SH-SY5Y (cell line): ENCODE data around the gene TRRAP.

Experiments
- GATA2 ChIP-seq: IDR thresholded peaks from 2 replicates; pipeline ENCODE4 v1.6.1; 2011; ENCODE audit warnings: mild to moderate bottlenecking, low read depth, low read length
- GATA3 ChIP-seq: IDR thresholded peaks from 2 replicates; pipeline ENCODE4 v1.6.1; 2011; ENCODE audit warnings: low read depth, mild to moderate bottlenecking, low read length, moderate library complexity

TRRAP gene

DNA sequence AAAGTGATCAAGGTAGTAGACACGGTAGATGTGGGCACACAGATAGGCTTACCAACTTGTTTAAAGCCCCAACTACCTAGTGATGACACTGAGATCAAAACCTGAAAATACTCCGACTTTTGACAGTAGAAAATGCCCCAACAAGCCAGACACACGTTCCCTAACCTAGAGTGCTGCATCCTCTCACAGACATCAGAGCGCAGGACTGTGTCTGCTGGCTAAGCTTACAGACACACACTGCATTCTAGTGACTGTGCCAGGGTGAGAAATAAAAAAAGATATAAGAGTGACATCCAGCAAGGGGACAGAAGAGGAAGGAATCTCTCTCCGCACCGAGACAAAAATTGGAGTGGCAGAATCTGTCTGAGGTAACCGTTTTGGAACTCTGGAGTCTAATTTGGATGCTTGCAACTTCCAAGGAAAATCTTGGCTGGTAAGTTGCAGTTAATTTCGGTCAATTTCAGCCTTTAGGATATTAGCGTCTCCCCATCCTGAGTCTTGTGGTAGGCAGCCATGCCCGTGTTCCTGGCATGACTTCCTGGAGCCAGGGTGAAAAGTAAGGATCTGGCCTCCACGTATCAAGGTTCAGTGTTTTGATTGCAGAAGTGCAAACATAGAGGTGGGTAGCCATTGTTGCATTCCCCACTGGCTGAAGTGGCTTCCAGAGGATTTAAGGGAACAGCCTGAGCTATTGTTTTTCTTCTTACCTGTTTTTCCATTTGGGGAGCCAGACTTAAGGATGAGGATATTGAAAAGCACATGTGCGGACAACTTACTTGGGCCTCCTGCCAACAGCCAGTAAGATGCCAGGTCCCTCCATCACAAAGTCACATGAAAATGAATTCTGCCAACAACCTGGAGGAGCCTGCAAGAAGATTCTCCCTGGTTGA, 141.4 kb downstream of the TRRAP start:
- TF ChIP-seq GATA3 (no peak), GATA2 (no peak)

DNA sequence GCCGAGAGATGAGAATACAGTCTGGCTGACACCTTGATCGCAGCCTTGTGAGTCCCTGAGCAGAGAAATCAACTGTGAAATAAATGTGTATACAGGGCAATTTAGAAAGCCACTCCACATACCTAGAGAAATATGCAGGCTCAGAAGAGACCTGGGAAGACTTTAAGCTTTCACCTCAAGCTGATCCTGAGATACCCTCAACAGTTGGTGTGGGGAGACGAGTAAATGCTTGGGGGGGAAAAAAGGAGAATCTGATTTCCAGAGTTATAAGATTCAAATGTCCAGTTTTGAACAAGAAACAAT, 142.0 kb downstream of the TRRAP start:
- TF ChIP-seq GATA3, result no peak
- TF ChIP-seq GATA2, result no peak

DNA sequence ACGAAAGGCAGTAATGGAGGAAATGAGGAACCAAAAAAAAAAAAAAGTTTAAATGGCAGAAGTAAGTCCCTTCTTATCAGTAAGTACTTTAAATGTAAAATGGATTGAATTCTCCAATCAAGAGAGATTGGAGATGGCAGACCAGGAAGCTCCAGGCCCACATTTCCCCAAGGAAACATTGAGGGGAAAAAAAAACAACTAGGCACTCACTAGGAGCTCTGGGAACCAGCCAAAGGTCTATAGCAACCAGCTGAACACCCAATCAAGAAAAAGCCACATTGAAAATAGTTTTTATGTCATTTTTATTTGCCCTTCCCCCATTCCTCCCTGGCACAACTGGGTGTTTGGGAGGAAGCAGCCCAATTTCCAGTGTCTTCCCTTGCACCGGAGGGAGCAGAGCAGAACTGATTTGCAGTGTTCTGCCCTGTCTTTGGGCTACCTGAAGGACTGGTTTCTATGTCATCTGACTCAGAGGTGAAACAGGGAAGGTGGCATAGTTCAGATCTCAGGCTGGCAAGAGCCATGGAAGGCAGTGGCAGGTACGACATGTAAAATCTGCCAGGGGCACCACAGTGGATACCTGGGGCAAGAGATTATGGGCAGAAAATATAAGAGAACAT, 143.7 kb downstream of the TRRAP start:
- TF ChIP-seq GATA2, result no peak
- TF ChIP-seq GATA3, result no peak

DNA sequence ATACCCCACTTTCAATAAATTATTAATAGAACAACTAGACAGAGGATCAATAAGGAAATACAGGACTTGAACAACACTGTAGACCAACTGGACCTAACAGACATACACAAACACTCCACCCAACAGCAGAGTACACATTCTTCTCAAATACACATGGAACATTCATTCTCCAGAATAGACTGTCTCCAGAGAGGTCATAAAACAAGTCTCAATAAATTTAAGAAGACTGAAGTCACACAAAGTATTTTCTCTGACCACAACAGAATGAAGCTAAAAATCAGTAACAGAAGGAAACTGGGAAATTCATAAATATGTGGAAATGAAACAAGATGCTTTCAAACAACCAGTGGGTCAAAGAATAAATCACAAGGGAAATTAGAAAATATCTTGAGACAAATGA, 145.7 kb downstream of the TRRAP start:
- no peak for TF ChIP-seq GATA2
- no peak for TF ChIP-seq GATA3

DNA sequence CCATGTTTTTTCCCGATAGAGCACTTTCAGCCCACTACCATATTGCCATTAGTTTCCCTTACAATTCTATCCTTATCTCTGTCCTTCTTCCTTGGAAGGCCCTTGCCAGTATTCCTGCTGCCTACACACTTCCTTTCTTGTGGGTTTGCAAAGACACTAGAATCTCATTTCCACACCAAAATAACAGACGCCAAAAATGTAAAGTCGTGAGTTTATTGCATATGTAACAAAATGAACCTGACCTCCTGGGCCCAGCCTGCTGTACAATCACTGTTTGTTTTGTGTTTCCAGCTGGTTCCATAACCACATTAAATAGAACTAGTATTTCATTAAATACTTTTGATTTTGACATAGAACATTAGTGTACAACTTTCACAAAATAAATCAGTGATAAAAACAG, 148.9 kb downstream of the TRRAP start:
- TF ChIP-seq GATA2 (no peak), GATA3 (no peak)

DNA sequence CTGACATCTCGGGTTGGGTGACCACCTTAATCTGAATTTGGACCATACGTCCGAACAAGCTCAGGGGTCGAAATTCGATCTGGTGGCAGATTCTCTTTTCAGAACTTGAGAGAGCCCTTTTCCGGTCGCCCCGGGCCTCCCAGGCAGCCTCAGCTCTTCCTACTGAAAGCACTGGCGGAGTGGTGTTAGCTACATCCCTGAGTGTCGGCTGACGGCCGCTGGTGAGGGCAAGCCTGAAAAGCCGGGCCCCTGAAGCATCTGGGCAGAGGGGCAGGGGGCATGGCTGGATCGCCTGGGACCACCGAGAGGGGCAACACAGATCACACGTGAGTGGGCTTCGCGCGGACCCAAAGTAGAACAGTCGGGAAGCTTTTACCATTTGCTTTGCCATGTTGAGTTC, 149.5 kb downstream of the TRRAP start:
- TF ChIP-seq GATA2, result no peak
- no peak for TF ChIP-seq GATA3

DNA sequence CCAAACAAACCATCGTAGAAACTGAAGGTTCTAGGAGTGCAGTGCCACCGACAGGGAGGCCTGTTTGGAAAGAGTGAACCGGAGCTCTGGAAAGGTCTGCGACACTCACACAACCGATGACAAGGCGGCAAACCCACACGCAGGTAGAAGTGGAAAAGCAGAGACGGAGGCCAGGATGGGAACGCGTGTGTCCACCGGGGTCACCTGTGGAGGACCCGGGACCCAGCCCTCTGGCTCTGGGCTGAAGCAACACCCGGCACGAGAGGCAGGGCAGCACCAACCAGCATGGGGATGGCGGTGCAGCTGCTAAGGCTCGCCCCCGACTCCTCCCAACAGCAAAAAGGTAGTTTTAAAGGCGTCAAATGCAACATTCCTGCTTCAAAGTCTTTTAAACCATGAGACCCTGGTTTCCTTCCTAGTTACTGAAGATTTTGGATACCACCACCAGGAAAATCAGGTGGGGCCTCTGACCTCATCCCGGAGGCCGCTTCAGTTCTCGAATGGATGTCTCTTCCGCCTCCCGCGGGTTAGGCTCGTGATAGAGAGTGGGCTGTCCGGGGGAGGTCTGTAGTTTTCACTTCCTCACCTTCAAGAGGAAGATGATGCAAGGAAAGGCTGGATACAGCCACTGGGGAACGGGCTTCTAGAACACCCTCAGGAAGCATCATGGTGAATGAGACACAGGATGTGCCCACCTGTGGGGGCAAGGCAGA, 150.1 kb downstream of the TRRAP start:
- TF ChIP-seq GATA2 (no peak), GATA3 (no peak)

DNA sequence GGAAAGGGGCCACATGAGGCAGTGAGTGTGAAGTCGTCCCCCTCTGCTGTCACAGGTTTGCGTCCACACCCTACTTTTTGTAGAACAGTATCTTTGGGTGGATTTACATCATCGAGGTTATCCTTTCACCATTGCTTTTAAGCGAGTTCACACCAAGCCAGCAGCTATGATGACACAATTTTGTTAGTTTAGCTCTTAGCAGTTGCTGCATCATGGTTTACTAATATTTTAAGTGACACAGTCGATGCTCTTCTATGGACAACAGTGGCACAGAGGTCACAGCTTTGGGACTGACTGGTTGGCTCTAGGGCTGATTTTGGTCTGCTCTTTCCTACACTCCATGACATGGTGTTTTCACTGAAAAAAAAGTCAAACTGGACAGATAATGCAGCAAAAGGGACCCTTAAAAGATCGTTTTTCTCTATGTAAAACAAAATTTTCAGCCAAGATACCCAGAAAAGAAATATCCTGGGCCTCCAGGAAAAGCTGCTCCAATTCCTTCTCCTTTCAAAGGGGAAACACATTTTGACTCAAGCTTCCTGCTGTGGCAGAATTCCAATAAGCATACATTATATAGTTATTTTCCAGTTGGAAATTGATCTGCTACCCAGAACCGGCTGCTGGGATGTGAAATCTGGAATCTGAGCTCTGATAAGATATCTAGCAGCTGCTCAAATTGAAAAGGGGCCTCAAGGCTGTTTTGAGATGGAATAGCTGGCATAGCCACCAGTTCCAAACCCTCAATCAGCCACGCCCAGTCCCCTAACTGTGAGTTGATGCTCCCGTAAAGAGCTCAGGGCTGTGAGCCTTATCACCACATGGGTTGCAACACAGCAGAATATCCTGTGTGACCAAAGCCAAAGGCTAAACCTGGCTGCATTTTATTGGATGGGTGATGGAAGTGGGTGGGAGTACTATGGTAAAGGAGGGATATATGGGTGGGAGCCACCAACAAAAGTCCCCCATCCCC, 151.4 kb downstream of the TRRAP start:
- TF ChIP-seq GATA3 (no peak), GATA2 (no peak)

DNA sequence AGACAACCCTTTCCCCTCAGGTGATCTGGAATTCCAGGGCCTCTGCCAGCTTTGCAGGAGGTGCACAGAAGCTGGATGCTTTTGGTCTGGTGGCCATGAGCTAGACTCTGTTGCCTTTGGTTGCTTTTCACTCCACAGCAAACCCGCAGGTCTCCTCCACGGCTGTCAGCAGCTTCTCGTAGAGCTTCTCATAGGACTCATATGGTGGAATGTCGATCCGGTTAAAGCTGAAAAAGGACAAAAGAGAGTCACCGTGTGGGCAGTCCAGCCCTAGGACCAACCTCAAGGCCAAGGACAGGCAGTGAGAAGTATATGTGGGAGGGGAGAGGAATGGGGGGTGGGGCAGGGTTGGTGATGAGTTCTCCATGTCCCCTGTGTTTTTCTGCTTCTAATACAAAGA, 152.1 kb downstream of the TRRAP start:
- TF ChIP-seq GATA2, result no peak
- TF ChIP-seq GATA3, result no peak

DNA sequence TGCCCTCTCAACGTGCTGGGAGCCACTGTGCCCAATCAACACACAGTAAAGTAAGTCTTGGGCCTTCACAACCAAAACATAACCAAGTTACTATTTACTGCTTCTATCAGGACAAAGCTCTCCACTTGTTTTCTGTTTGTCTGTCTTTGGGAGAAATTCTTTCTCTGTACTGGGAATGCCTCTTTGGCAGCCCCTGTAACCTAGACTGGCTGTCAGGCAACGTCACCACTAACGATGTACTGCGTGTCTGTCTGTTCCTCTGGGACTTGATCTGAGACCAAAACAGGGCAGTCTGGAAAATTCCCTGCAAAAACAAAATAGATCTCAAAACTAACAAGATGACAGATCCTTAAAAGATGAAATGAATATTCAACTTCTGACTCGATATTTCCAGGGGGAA, 152.6 kb downstream of the TRRAP start:
- TF ChIP-seq GATA2 (no peak), GATA3 (no peak)

DNA sequence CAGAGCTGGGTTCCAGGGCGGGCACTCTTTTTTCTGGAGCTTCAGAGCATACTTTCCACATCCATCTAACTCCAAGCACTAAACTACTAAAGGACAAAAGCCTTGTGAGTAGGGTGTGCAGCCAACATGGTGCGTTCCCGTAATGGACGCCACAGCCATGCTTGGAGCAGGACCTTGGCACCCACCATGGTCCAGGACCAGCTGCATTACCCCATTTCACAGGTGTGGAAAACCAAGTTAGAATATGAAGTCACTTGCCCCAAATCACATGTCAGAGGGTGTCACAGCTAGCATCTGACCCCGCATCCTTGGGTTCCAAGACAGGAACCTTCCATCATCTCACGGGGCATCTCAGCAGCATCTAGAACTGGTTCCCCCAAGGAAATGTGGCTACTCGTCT, 153.2 kb downstream of the TRRAP start:
- TF ChIP-seq GATA3 (no peak), GATA2 (no peak)

DNA sequence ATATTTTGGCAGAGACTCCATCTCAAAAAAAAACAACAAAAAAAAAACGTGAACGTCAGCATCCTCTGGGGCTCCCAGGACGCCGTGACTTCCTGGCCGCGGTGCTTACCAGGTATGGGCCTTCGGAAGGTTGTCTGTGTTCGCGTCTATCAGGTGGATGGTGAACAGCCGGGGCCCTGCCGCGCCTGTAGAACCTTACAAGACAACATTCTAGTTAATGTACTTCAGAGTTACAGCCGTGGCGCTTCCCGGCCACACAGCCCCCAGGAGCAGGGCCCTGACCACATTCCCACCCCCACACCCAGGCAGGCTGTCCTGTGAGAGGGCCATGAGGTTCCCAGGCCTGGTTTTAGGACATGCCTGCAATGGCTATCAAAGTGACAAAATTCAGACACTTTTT, 154.6 kb downstream of the TRRAP start:
- TF ChIP-seq GATA2 (no peak), GATA3 (no peak)

DNA sequence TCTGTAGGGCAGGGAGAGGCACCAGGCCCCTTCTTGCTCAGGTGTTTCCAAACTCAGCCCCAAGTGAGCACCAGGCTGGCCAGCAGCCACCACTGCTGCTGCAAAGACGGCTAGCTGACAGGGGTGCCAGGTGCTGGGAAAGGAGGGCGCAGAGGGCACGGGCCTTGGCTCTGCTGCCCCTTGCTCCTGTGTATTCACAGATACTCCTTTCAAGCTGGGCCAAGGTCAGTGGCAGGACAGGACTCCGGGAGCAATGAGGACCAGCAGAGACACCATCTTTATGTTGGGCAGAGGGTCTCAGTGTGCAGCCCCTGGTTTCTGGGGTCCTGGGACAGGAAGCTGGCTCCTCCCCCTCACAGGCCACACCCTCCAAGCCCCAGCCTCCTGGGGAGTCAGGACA, 155.4 kb downstream of the TRRAP start:
- TF ChIP-seq GATA2 (no peak), GATA3 (no peak)

DNA sequence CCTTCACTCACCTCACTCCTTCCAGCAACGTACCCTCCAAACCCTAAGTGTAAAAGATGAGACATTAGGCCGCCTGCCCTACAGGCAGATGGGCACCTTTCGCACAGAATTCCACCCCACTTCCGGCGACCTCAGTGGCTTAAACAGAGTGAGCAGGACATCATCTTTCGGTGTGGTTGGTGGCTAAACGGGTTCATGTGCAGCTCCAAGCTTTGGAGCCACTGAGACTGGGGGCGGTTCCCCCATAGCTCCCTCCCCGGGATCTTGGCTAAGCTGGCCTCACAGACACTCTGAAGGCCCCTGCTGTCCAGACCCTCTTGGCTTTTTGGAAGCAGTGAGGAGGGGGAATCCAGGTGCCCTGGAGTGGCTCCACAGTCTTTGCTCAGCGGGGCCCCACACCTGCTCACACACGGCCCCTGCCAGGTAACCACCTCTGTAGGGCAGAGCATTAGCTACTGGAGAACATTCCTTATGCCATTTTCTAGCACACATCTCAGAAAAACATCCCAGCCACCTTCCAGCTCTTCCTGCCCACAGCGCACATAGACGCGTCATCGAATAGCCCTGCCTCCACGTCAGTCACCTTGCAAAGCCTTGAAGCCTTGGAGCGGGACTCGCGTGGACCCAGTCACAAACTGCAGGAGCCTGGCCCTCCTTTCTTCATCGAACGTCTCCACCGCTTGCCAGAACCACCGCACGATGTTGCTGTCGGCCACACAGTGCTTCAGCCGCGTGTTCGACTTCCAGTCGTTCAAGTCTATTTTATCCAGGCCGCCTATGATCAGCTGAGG, 156.8 kb downstream of the TRRAP start:
- TF ChIP-seq GATA2 (no peak), GATA3 (no peak)
